GM12878 (cell line): Measurements from ENCODE around the gene NLGN3. TPM values are rescaled to one million over a fixed set of nuclear protein-coding genes. Genes with fewer than 3 reads are reported as not detected.

Experiments used
- ATAC-seq: fragments of 200-7000 bp; cut with Tn5 transposase; 3 replicates; pipeline ENCODE4 v1.9.1; 2020; ENCODE audit warnings: mild to moderate bottlenecking, moderate library complexity
- BruUV-seq: library from RNA; stranded (reverse); fragments of 400-500 nt; replicated peaks from 2 replicates; lab custom pipeline; 2021; lab: Mats Ljungman, UMichigan
- CTCF ChIA-PET: fragments of 300-600 bp; sonication (Branson Sonifier 250); formaldehyde crosslinking; extraction: SDS; loops from one replicate; lab custom pipeline; 2021; ENCODE audit warnings: inconsistent platforms; lab: Yijun Ruan, JAX
- POLR2A ChIA-PET: fragments of 350-600 bp; formaldehyde crosslinking; extraction: SDS; loops from one replicate; lab custom pipeline; 2021; ENCODE audit warnings: inconsistent platforms; lab: Charles Lee
- RAD21 ChIA-PET: fragments of 300-600 bp; sonication (Branson Sonifier 250); formaldehyde crosslinking; loops from one replicate; lab custom pipeline; 2023; ENCODE audit warnings: antibody characterized with exemption; ENCODE audit not compliant: unreplicated experiment; lab: Charles Lee
- SMC1A ChIA-PET: fragments of 300-600 bp; sonication (Branson Sonifier 250); formaldehyde crosslinking; loops from one replicate; lab custom pipeline; 2023; ENCODE audit not compliant: unreplicated experiment, uncharacterized antibody; lab: Charles Lee
- DNase-seq: peaks from one replicate; pipeline ENCODE4 v3.0.0-alpha.2; 2011; ENCODE audit warnings: low read depth, low spot score
- FAIRE-seq: peaks from 3 replicates; lab custom pipeline; 2011; peaks lifted over from hg19 to GRCh38; lab: Jason Lieb, UNC
- H2AFZ ChIP-seq: 2 replicates; pipeline ENCODE4 v1.6.0; 2011; ENCODE audit warnings: low read depth, low read length, control low read depth; ENCODE audit not compliant: control insufficient read depth
- H3K27ac ChIP-seq: 2 replicates; pipeline ENCODE4 v1.5.1; 2011; ENCODE audit warnings: control low read depth; ENCODE audit not compliant: control insufficient read depth, insufficient read depth
- H3K27me3 ChIP-seq, 2 experiments: replicated peaks in 1 of 2; 2 replicates each; pipeline versions ENCODE4 v1.6.0 to v1.6.1; 2011; ENCODE audit warnings: low read length in 1 of 2; ENCODE audit not compliant: control insufficient read depth in 2 of 2, insufficient read depth in 2 of 2
- H3K36me3 ChIP-seq, 2 experiments: 2 replicates each; pipeline ENCODE4 v1.5.1; 2011; ENCODE audit warnings: low read length in 1 of 2; ENCODE audit not compliant: control insufficient read depth in 2 of 2, insufficient read depth in 2 of 2
- H3K4me1 ChIP-seq: 2 replicates; pipeline ENCODE4 v1.6.1; 2011; ENCODE audit warnings: mild to moderate bottlenecking, low read length, moderate library complexity, mixed read lengths; ENCODE audit not compliant: control insufficient read depth, insufficient read depth
- H3K4me2 ChIP-seq: 2 replicates; pipeline ENCODE4 v1.6.0; 2011; ENCODE audit warnings: control low read depth; ENCODE audit not compliant: control insufficient read depth, insufficient read depth
- H3K4me3 ChIP-seq: fragments of 200-600 bp; sonication (generic); 2 replicates; pipeline ENCODE4 v1.5.1; 2016
- H3K79me2 ChIP-seq: 2 replicates; pipeline ENCODE4 v1.6.0; 2011; ENCODE audit warnings: low read length; ENCODE audit not compliant: control insufficient read depth, insufficient read depth
- H3K9ac ChIP-seq: 2 replicates; pipeline ENCODE4 v1.8.0; 2011; ENCODE audit warnings: low read length, control low read depth, mixed read lengths; ENCODE audit not compliant: control insufficient read depth, insufficient read depth
- H3K9me3 ChIP-seq: replicated peaks from 3 replicates; pipeline ENCODE4 v1.5.1; 2011; ENCODE audit warnings: mild to moderate bottlenecking, low read length; ENCODE audit not compliant: control insufficient read depth, insufficient read depth
- H4K20me1 ChIP-seq: 2 replicates; pipeline ENCODE4 v1.6.0; 2011; ENCODE audit not compliant: control insufficient read depth, insufficient read depth
- BCL11A ChIP-seq: IDR thresholded peaks from 2 replicates; pipeline ENCODE4 v1.6.1; 2011; ENCODE audit warnings: low read depth, low read length
- HDAC2 ChIP-seq: fragments of 200-600 bp; sonication (generic); IDR thresholded peaks from 2 replicates; pipeline ENCODE4 v1.6.1; 2017
- NFYB ChIP-seq: IDR thresholded peaks from 2 replicates; pipeline ENCODE4 v1.6.1; 2011; ENCODE audit warnings: low read depth, mild to moderate bottlenecking, low read length, improper control_type of control experiment, moderate library complexity; ENCODE audit not compliant: insufficient read depth
- NR2C1 ChIP-seq: fragments of 450-650 bp; IDR thresholded peaks from 2 replicates; pipeline ENCODE4 v1.6.1; 2017; ENCODE audit warnings: antibody characterized with exemption, mild to moderate bottlenecking, moderate library complexity
- SMARCA5 ChIP-seq: fragments of 450-650 bp; IDR thresholded peaks from 2 replicates; pipeline ENCODE4 v1.6.1; 2017; ENCODE audit warnings: mild to moderate bottlenecking
- WGBS: methylation state at CpG from one replicate; pipeline ENCODE4 v1.1.6; 2016; ENCODE audit warnings: low lambda C conversion rate; ENCODE audit not compliant: insufficient replicate concordance, insufficient coverage; ENCODE audit errors: missing lambda C conversion rate; 5-methylcytosine and 5-hydroxymethylcytosine counted together
- in situ Hi-C: fragments of 300-500 bp; cut with MboI; formaldehyde crosslinking; loops from 9 replicates; pipeline ENCODE4 v1.14.3; 2018; ENCODE audit warnings: mixed read lengths
- intact Hi-C: fragments of 100-400 bp; cut with micrococcal nuclease; formaldehyde crosslinking; loops from one replicate; pipeline ENCODE4 v1.14.2; 2022; ENCODE audit not compliant: unreplicated experiment
- polyA plus RNA-seq, 11 experiments: library from polyadenylated mRNA; depleted of rRNA in 4 of 11; unstranded in 6 of 11; stranded (reverse) in 5 of 11; fragments of >200 nt; fragmentation: Nextera tagmentation in 4 of 11; fragmentation: Illumina TruSeq in 1 of 11; extraction: Ambion mirVana in 4 of 11; extraction: Trizol in 1 of 11; gene quantifications; 1 replicate in 1 of 11; 2 replicates in 10 of 11; pipeline versions ENCODE4 v1.2.1 to v1.2.3, GENCODE V29; 2011 to 2016; ENCODE audit warnings: inconsistent platforms in 2 of 11, missing spikeins in 2 of 11, low read depth in 1 of 11
- total RNA-seq, 4 experiments: library from RNA; depleted of rRNA in 3 of 4; stranded (reverse); fragments of >200 nt in 3 of 4; fragmentation: Illumina TruSeq in 1 of 4; extraction: Trizol in 1 of 4; gene quantifications; 2 replicates each; pipeline versions ENCODE4 v1.2.1 to v1.2.3, GENCODE V29; 2013 to 2021
- TF ChIP-seq, protein P1 (sequence below): fragments of 450-650 bp; formaldehyde crosslinking; IDR thresholded peaks from 2 replicates; pipeline ENCODE4 v1.5.0; 2022; ENCODE audit warnings: mild to moderate bottlenecking, missing genetic modification characterization

The NLGN3 gene
- total and polyA plus RNA-seq, 10 of the 15 experiments (the other 5 are each of a cell fraction or from before 2014, with no cell fraction given): 0.07 to 0.73 (median 0.28) TPM

DNA sequence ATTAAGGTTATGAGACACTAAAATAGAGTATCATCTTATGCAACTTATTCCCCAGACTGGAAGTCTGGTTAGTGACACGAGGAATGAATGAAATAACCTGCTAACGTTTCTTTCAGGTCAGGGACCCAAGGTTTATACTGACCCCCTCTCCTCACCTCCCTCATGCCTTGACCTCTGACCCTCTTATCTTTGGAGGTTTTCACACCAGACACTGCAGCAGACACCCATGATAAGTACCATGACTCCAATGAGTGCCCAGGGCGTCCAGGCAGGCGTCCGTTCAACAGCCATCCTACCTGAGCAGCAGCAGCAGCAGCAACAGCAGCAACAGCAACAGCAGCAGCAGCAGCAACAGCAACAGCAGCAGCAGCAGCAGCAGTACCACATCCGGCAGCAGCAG, 4.2 kb upstream of the NLGN3 start (continued):
- TF ChIP-seq, protein P1, sequence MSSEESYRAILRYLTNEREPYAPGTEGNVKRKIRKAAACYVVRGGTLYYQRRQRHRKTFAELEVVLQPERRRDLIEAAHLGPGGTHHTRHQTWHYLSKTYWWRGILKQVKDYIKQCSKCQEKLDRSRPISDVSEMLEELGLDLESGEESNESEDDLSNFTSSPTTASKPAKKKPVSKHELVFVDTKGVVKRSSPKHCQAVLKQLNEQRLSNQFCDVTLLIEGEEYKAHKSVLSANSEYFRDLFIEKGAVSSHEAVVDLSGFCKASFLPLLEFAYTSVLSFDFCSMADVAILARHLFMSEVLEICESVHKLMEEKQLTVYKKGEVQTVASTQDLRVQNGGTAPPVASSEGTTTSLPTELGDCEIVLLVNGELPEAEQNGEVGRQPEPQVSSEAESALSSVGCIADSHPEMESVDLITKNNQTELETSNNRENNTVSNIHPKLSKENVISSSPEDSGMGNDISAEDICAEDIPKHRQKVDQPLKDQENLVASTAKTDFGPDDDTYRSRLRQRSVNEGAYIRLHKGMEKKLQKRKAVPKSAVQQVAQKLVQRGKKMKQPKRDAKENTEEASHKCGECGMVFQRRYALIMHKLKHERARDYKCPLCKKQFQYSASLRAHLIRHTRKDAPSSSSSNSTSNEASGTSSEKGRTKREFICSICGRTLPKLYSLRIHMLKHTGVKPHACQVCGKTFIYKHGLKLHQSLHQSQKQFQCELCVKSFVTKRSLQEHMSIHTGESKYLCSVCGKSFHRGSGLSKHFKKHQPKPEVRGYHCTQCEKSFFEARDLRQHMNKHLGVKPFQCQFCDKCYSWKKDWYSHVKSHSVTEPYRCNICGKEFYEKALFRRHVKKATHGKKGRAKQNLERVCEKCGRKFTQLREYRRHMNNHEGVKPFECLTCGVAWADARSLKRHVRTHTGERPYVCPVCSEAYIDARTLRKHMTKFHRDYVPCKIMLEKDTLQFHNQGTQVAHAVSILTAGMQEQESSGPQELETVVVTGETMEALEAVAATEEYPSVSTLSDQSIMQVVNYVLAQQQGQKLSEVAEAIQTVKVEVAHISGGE (CRISPR knock-in tag): no peak
- TF ChIP-seq NFYB: no peak
- no peak for TF ChIP-seq HDAC2

DNA sequence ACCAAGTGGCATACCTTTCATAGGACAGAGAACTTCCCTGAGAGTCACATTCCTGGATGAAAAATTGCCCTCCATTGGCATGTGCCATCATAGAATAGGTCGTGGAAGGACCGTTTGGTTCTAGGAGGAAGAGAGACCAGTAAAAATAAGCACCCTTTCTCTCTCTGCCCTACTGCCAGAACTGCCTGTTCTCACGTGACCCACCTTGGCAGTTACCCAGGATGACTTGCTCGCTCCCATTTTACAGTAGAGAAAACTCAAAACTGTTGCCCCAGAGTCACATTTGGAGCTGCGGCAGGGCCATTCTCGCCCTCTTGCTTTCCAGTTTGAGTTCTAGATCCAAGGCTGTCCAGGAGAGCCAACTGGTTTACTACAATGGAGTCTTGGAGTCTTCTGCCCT, 1.1 kb upstream of the NLGN3 start:
- H3K4me1 ChIP-seq: no peaks in the 10 kb centered on the region; the same call in 1 of the 2 replicates
- ChIA-PET CTCF (no interaction called here), POLR2A (no interaction called here), SMC1A (no interaction called here), RAD21 (no interaction called here)
- WGBS: 67% methylated on average over 6 of the region's 6 CpGs
- no peaks in the 10 kb centered on the region for H3K9me3 ChIP-seq
- no peak for ATAC-seq
- no peaks in the 10 kb centered on the region for H3K79me2 ChIP-seq
- H2AFZ ChIP-seq: no peak overlapping the region
- no peak overlapping the region for H3K27ac ChIP-seq
- H3K4me3 ChIP-seq: no peak overlapping the region
- no peak overlapping the region for H3K9ac ChIP-seq
- DNase-seq: no peak
- no peaks in the 10 kb centered on the region for H3K27me3 ChIP-seq
- intact Hi-C loops: no loop called here
- no peaks in the 10 kb centered on the region; a peak in 1 of 4 replicates for H3K36me3 ChIP-seq
- no peak for TF ChIP-seq BCL11A
- no peak for TF ChIP-seq SMARCA5
- no peak for TF ChIP-seq NR2C1
- no peak for FAIRE-seq
- in situ Hi-C loops: no loop called here
- no peaks in the 10 kb centered on the region for H4K20me1 ChIP-seq
- no peak overlapping the region for H3K4me2 ChIP-seq
- no TSS peak for BruUV-seq
